GM12865 (cell line): ENCODE results near the gene SCAF8.
A peak's percentile ranks its signal among the peaks of the same experiment; 100 is the strongest.

Experiments used
- DNase-seq: peaks from one replicate; pipeline ENCODE4 v3.0.0; 2010; ENCODE audit warnings: low read depth
- H3K4me3 ChIP-seq: 2 replicates; pipeline ENCODE4 v1.5.1; 2011; ENCODE audit warnings: mild to moderate bottlenecking, low read depth, low read length, control low read depth
- TF ChIP-seq, protein P1 (sequence below): IDR thresholded peaks from 2 replicates; pipeline ENCODE4 v1.5.1; 2011; ENCODE audit warnings: low read length, control low read depth, low read depth, inconsistent platforms; ENCODE audit not compliant: insufficient read depth; ENCODE audit errors: missing control alignments

The SCAF8 gene

DNA sequence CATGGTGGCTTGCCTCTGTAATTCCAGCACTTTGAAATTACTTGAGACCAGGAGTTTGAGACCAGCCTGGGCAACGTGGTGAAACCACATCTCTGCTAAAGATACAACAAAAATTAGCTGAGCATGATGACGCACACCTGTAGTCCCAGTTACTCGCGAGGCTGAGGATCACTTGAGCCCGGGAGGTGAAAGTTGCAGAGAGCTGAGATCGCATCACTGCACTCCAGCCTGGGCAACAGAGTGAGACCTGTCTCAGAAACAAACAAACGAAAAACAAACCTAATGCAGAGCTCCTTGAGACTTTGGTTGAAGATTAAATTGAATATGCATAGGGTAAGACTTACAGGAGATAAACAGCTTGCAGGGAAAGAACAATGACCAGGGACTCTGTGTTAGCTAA lies 80.8 kb downstream of the SCAF8 start:
- no peak overlapping the region for H3K4me3 ChIP-seq
- TF ChIP-seq, protein P1, sequence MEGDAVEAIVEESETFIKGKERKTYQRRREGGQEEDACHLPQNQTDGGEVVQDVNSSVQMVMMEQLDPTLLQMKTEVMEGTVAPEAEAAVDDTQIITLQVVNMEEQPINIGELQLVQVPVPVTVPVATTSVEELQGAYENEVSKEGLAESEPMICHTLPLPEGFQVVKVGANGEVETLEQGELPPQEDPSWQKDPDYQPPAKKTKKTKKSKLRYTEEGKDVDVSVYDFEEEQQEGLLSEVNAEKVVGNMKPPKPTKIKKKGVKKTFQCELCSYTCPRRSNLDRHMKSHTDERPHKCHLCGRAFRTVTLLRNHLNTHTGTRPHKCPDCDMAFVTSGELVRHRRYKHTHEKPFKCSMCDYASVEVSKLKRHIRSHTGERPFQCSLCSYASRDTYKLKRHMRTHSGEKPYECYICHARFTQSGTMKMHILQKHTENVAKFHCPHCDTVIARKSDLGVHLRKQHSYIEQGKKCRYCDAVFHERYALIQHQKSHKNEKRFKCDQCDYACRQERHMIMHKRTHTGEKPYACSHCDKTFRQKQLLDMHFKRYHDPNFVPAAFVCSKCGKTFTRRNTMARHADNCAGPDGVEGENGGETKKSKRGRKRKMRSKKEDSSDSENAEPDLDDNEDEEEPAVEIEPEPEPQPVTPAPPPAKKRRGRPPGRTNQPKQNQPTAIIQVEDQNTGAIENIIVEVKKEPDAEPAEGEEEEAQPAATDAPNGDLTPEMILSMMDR = no peak
- peak; percentile 71 for DNase-seq

DNA sequence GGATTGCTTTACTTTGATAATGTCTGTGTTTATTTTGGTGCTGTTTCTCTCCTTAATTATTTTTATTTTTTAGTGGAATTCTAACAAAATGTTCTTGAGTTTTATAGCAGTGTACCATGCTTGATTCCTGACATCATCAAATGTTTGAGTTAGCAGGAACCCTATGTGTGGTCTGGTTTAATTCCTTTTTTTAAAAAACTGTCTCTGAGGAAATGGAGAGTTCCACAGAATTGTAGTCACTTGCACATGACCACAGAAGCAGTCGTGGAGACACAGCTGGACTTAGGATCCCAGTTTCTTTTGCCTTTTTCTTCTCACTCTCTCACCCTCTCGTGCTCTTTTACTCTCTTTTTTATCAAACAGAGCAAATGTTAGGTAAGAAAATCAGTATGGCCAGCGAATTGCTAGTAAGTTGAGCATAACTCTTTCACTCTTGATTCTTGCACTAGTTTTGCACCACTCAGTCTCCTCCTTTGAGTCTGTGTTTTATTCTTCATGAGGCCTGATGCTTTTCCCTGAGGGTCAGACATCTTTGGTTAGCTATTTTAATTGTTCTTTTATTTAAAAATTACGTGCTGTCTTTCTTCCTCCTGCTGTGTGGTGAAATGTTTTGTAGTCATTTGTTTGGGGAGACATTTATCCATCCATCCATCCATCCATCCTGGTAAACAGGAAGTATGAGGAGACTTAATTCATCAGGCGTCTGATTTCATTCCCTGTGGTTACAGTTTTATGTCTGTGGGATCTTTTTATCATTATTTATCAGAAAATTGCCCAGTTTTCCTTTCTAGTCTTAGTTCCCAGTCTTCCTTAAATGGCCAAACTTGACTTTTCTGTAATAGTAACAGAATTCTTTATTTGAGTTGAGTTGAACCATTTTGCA lies 83.0 kb downstream of the SCAF8 start:
- H3K4me3 ChIP-seq = no peak overlapping the region
- TF ChIP-seq, protein P1 = no peak
- no peak for DNase-seq

DNA sequence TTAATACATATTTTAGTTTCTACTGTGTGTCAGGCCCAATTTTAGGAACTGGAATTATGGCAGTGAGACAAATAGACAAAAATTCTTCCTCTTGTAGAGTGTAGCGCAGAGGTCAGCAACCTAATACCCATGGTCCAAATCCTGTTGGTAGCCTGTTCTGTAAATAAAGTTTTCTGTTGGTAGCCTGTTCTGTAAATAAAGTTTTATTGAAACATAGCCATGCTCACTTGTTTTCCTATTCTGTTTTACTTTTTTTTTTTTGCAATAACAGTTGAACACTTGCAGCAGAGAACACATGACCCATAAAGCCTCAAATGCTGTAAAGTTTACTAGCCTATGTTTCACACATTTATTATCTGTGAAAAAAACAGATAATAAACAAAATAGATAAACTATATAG lies 87.9 kb downstream of the SCAF8 start:
- no peak for DNase-seq
- TF ChIP-seq, protein P1 = no peak
- no peak overlapping the region for H3K4me3 ChIP-seq

DNA sequence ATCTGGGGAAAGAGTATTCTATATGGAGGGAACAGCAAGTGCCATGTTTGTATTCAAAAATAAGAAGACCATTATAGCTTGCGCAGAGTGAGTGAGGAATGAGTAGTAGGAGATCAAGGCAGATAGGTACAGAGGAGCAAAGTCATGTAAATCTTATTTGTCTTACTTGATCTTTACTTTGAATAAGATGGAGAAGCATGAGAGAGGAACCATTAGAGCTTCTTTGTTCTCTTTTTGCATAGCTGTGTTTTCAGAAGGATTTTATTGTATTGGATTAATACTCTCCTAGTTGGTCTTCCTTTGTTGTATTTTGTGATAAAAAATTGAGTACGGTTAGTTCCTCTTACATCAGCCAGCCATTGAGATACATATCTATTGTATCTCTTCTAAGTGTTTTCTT lies 88.4 kb downstream of the SCAF8 start:
- no peak overlapping the region for H3K4me3 ChIP-seq
- DNase-seq = no peak
- TF ChIP-seq, protein P1 = no peak

DNA sequence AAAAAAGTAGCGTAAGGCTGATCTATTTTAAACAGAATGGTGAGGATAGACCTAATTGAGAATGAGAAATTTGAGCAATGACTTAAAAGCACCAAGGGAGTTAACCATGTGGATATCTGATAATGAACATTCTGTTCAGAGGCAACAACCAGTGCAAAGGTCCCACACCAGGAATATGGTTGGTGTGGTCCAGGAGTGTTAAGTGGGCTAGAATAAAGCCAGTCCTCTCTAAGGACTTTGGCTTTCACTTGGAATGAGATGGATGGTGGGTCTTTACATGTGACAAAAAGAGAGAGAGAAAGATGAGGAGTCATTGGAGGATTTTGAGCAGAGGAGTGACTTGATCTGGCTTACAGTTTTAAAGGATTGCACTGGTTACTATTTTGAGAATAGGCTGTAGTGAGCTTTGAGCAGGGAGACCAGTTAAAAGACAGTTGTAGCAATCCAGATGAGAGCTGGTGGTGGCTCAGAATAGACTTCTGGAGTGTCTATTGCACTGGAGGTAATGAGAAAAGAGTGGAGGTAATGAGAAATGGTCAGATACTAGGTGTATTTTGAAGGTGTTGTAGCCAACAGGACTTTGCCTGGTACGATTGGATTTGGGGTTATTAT lies 89.8 kb downstream of the SCAF8 start:
- TF ChIP-seq, protein P1 = no peak
- H3K4me3 ChIP-seq = no peak overlapping the region
- DNase-seq = no peak

DNA sequence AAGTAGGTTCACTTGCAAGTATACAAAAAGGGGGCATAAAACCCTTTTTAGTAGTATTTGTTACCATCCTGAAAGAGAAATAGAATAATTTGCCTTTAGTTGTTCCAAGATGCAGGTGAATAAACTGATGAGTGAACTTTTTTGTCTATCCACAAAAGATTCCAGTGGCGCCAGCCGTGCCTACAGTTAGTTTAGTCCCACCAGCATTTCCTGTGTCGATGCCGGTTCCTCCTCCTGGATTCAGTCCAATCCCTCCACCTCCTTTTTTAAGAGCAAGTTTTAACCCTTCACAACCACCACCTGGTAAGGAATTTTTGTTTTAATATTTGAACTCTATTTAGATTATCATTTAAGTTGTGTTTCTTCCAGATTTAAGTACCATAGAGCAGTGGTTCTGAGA lies 90.9 kb downstream of the SCAF8 start:
- TF ChIP-seq, protein P1 = no peak
- no peak overlapping the region for H3K4me3 ChIP-seq
- DNase-seq = no peak

DNA sequence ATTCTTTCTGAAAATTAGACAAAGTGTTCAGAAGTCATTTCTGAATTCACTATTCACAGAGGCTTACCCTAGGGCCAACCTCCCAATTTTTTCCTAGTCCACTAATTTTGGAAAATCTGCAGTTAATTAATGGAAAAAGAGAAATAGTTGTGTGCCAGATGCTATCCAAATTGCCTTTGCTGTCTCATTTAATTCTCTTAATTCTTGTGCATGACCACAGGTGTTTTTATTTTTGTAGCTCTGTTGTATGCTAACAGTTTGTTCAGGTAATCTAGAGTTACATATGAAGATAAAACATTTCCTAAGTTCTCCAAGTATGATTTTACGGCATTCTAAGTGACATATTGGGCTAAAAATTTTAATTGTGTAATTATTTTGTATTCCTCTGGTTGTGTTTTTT lies 96.8 kb downstream of the SCAF8 start:
- no peak for DNase-seq
- TF ChIP-seq, protein P1 = no peak
- H3K4me3 ChIP-seq = no peak overlapping the region
